Measurements from ENCODE around the gene PRKCE. TPM values are rescaled to one million over a fixed set of nuclear protein-coding genes. Genes with fewer than 3 reads are reported as not detected.

PRKCE gene
- total RNA-seq, 1 experiment from 2014 or later, result 1.3 TPM

GRCh38 chr2:46125798-46126197 lies 474.3 kb downstream of the PRKCE start:
- H3K27ac ChIP-seq (ENCODE audit: insufficient read length, low read depth, low read length), result no peak overlapping the region
- no peaks in the 10 kb centered on the region for H3K27me3 ChIP-seq (ENCODE audit: insufficient read depth, low read length)
- H3K9me3 ChIP-seq (ENCODE audit: control insufficient read depth, low read depth, low read length), result no peaks in the 10 kb centered on the region
- Mint-ChIP-seq H3K36me3 (ENCODE audit: insufficient read depth in 1 of 3, low read depth in 3 of 3) (no peaks in the 10 kb centered on the region), H3K9me3 (no peaks in the 10 kb centered on the region), H3K4me1 (no peaks in the 10 kb centered on the region), H3K27me3 (ENCODE audit: low read depth) (peaks cover 8% of the 10 kb centered on the region), H3K27ac (no peak overlapping the region), H3K4me3 (no peak overlapping the region)
- H3K9ac ChIP-seq (ENCODE audit: extremely low read depth, insufficient read length, low read length), result no peak overlapping the region
- H2BK120ac ChIP-seq (ENCODE audit: low read depth, low read length, poor library complexity, severe bottlenecking), result no peak overlapping the region
- no peak overlapping the region for H2AFZ ChIP-seq (ENCODE audit: low read length)
- H4K91ac ChIP-seq (ENCODE audit: insufficient read length, low read depth, low read length), result no peak overlapping the region
- H3K56ac ChIP-seq (ENCODE audit: insufficient read length, low read depth, low read length), result no peak overlapping the region
- no peak for DNase-seq
- no peak for TF ChIP-seq CTCF (conservative IDR thresholded peaks at IDR 0.05)
- no peak overlapping the region for H2BK15ac ChIP-seq (ENCODE audit: low read depth, low read length)
- no peak overlapping the region for H3K4me2 ChIP-seq (ENCODE audit: insufficient read depth, insufficient read length, low read length)
- no peak overlapping the region for H4K8ac ChIP-seq (replicated peaks; ENCODE audit: insufficient read length, low read depth, low read length)
- H4K5ac ChIP-seq (ENCODE audit: insufficient read length, low read depth, low read length), result no peak overlapping the region
- H3K18ac ChIP-seq (ENCODE audit: insufficient read length, low read depth, low read length), result no peak overlapping the region
- no peaks in the 10 kb centered on the region for H3K23me2 ChIP-seq (ENCODE audit: insufficient read length, low read depth, low read length, poor library complexity, severe bottlenecking)
- no peaks in the 10 kb centered on the region for H3K4me1 ChIP-seq (ENCODE audit: insufficient read depth, low read length)
- H3T11ph ChIP-seq (ENCODE audit: low read length), result no peak overlapping the region
- H2BK12ac ChIP-seq (ENCODE audit: insufficient read length, low read depth, low read length), result no peak overlapping the region
- no peak overlapping the region for H3K4ac ChIP-seq (ENCODE audit: low read depth, low read length)
- no peaks in the 10 kb centered on the region for H3K79me2 ChIP-seq (ENCODE audit: insufficient read depth, low read length)
- H3K14ac ChIP-seq (ENCODE audit: insufficient read depth, low read length), result no peak overlapping the region
- H3K23ac ChIP-seq (ENCODE audit: insufficient read length, low read depth, low read length), result no peak overlapping the region
- no peak overlapping the region for H2BK5ac ChIP-seq (ENCODE audit: insufficient read length, low read length)
- H3K79me1 ChIP-seq (ENCODE audit: insufficient read depth, low read depth, low read length, poor library complexity, severe bottlenecking), result no peaks in the 10 kb centered on the region
- no CpG with 5 or more reads among the region's 4 CpGs for WGBS (ENCODE audit: extremely low coverage, insufficient read length, low lambda C conversion rate)
- H4K20me1 ChIP-seq (ENCODE audit: control insufficient read depth, insufficient read depth, insufficient read length), result no peaks in the 10 kb centered on the region
- no peak overlapping the region for H2BK20ac ChIP-seq (ENCODE audit: low read depth, low read length, poor library complexity, severe bottlenecking)
- H2AK5ac ChIP-seq (ENCODE audit: insufficient read length, low read length), result no peak overlapping the region
